Neuronal stem cell (in vitro differentiated cells): ENCODE data around the gene PPP1R11.
A peak's percentile ranks its signal among the peaks of the same experiment; 100 is the strongest.

Source experiments
- DNase-seq: peaks from one replicate; pipeline ENCODE4 v3.0.0-alpha.2; 2013; ENCODE audit warnings: low spot score
- H2AFZ ChIP-seq: one replicate; pipeline ENCODE4 v1.6.1; 2013; ENCODE audit warnings: mild to moderate bottlenecking, low read length, inconsistent platforms
- H2AK5ac ChIP-seq: 2 replicates; pipeline ENCODE4 v1.6.1; 2013; ENCODE audit warnings: low read depth, mild to moderate bottlenecking, inconsistent platforms, low read length, moderate library complexity, mixed read lengths
- H2BK120ac ChIP-seq: 2 replicates; pipeline ENCODE4 v1.6.1; 2013; ENCODE audit warnings: low read depth, mild to moderate bottlenecking, inconsistent platforms, low read length, moderate library complexity, mixed read lengths
- H2BK12ac ChIP-seq: one replicate; pipeline ENCODE4 v1.6.1; 2013; ENCODE audit warnings: low read length, inconsistent platforms
- H2BK15ac ChIP-seq: 2 replicates; pipeline ENCODE4 v1.6.1; 2013; ENCODE audit warnings: mild to moderate bottlenecking, low read length, inconsistent platforms, mixed read lengths
- H2BK5ac ChIP-seq: one replicate; pipeline ENCODE4 v1.6.1; 2013; ENCODE audit warnings: inconsistent platforms, mild to moderate bottlenecking, low read length, moderate library complexity
- H3K14ac ChIP-seq: one replicate; pipeline ENCODE4 v1.6.1; 2013; ENCODE audit warnings: low read length, inconsistent platforms
- H3K18ac ChIP-seq: 2 replicates; pipeline ENCODE4 v1.6.1; 2013; ENCODE audit warnings: low read length, inconsistent platforms
- H3K23ac ChIP-seq: 2 replicates; pipeline ENCODE4 v1.6.1; 2013; ENCODE audit warnings: low read depth, mild to moderate bottlenecking, mixed read lengths, low read length, inconsistent platforms; ENCODE audit not compliant: poor library complexity
- H3K27ac ChIP-seq: replicated peaks from 3 replicates; pipeline ENCODE4 v1.5.1; 2013; ENCODE audit warnings: low read length, inconsistent platforms
- H3K27me3 ChIP-seq, 3 experiments: 2 replicates each; pipeline ENCODE4 v1.6.1; 2013; ENCODE audit warnings: low read length in 3 of 3, mild to moderate bottlenecking in 2 of 3, inconsistent platforms in 1 of 3, low read depth in 1 of 3, mixed read lengths in 1 of 3, moderate library complexity in 1 of 3; ENCODE audit not compliant: control insufficient read depth in 3 of 3, insufficient read depth in 3 of 3
- H3K36me3 ChIP-seq, 2 donors: replicated peaks in 1 of 2; 2 replicates each; pipeline ENCODE4 v1.6.1; 2013; ENCODE audit warnings: low read length in 2 of 2; ENCODE audit not compliant: control insufficient read depth in 2 of 2, insufficient read depth in 2 of 2
- H3K4ac ChIP-seq: 2 replicates; pipeline ENCODE4 v1.6.1; 2013; ENCODE audit warnings: inconsistent platforms, mild to moderate bottlenecking, low read length, moderate library complexity
- H3K4me1 ChIP-seq, 2 donors: 1 replicate in 1 of 2; 2 replicates in 1 of 2; pipeline ENCODE4 v1.6.1; 2013; ENCODE audit warnings: low read length in 2 of 2, low read depth in 1 of 2; ENCODE audit not compliant: control insufficient read depth in 2 of 2, insufficient read depth in 1 of 2
- H3K4me2 ChIP-seq: one replicate; pipeline ENCODE4 v1.6.1; 2013; ENCODE audit warnings: mild to moderate bottlenecking, low read length, inconsistent platforms; ENCODE audit not compliant: insufficient read depth, poor library complexity, severe bottlenecking
- H3K4me3 ChIP-seq, 2 donors: 2 replicates each; pipeline ENCODE4 v1.5.1; 2013; ENCODE audit warnings: low read length in 2 of 2, mild to moderate bottlenecking in 2 of 2, inconsistent platforms in 1 of 2, moderate library complexity in 1 of 2
- H3K79me1 ChIP-seq: one replicate; pipeline ENCODE4 v1.6.1; 2013; ENCODE audit warnings: low read depth, mild to moderate bottlenecking, inconsistent platforms, low read length, moderate library complexity
- H3K9ac ChIP-seq: one replicate; pipeline ENCODE4 v1.6.1; 2013; ENCODE audit warnings: mild to moderate bottlenecking, low read depth, low read length, inconsistent platforms; ENCODE audit not compliant: poor library complexity
- H3K9me3 ChIP-seq, 2 donors: replicated peaks in 1 of 2; 2 replicates each; pipeline versions ENCODE3 to v1.6.1; 2013; ENCODE audit warnings: low read length in 2 of 2, mild to moderate bottlenecking in 2 of 2, inconsistent platforms in 1 of 2, low read depth in 1 of 2, mixed read lengths in 1 of 2, moderate library complexity in 1 of 2; ENCODE audit not compliant: control insufficient read depth in 2 of 2, insufficient read depth in 1 of 2
- H4K8ac ChIP-seq: one replicate; pipeline ENCODE4 v1.6.1; 2013; ENCODE audit warnings: low read depth, mild to moderate bottlenecking, inconsistent platforms, low read length, moderate library complexity
- H4K91ac ChIP-seq: one replicate; pipeline ENCODE4 v1.6.1; 2013; ENCODE audit warnings: low read length, low read depth, mild to moderate bottlenecking, inconsistent platforms; ENCODE audit not compliant: poor library complexity
- WGBS, 2 donors: extraction: QIAGEN DNeasy Blood & Tissue Kit; methylation state at CpG; one replicate each; pipeline ENCODE4 v1.1.7; 2013; ENCODE audit warnings: missing lambda C conversion rate in 2 of 2, mixed read lengths in 1 of 2; ENCODE audit not compliant: insufficient read length in 2 of 2, insufficient replicate concordance in 1 of 2; ENCODE audit errors: extremely low coverage in 2 of 2; 5-methylcytosine and 5-hydroxymethylcytosine counted together

Gene PPP1R11

DNA sequence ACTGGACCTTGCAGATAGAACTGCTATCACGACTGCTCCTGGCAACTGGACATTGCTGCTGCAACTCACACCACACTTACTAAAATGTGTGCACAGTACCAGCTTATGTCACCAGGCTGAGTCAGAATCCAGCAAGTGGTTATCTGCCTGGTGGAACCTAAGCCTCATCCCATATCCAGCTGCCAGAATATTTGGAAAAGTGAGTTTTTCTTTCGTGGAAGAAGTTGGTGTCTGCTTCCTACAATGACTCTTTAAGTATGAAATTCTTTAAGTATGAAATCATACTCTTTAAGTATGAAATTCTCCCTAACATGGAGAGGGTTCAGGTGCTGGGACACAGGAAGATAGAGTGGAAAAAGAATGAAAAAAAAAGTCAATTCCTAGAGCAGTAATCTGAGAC is 22.4 kb upstream of the PPP1R11 start:
- Histone ChIP-seq H3K4me3 (no peak overlapping the region), H2AFZ (no peak overlapping the region), H2AK5ac (no peak overlapping the region), H2BK120ac (no peak overlapping the region), H3K4ac (no peak overlapping the region), H3K9me3 (no peaks in the 10 kb centered on the region), H2BK12ac (no peak overlapping the region), H3K4me2 (no peak overlapping the region), H3K27ac (no peak overlapping the region), H2BK15ac (no peak overlapping the region), H3K27me3 (no peaks in the 10 kb centered on the region), H4K91ac (no peak overlapping the region), H3K4me1 (no peaks in the 10 kb centered on the region), H3K36me3 (no peaks in the 10 kb centered on the region), H3K79me1 (no peaks in the 10 kb centered on the region), H3K14ac (no peak overlapping the region), H2BK5ac (no peak overlapping the region), H3K23ac (no peak overlapping the region), H3K9ac (peak overlapping the region; percentile 6), H3K18ac (no peak overlapping the region), H4K8ac (no peak overlapping the region)
- no CpG with 5 or more reads among the region's 2 CpGs for WGBS, 2 donors
- DNase-seq, result no peak

DNA sequence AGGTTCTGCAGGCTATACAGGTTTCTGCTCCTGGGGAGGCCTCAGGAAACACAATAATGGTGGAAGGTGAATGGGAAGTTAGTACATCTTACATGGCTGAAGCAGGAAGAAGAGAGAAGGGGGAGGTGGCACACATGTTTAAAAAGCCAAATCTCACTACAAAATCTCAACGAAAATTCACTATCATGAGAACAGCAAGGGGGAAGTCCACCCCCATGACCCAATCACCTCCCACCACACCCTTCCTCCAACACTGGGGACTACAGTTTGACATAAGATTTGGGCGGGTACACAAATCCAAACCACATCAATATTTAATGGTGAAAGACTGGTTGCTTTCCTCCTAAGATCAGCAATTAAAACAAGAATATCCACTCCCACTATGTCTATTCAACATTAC is 19.8 kb upstream of the PPP1R11 start:
- Histone ChIP-seq H3K4me1 (peaks cover 0 to 2% of the 10 kb centered on the region in 2 donors), H2AFZ (no peak overlapping the region), H3K27ac (no peak overlapping the region), H2AK5ac (no peak overlapping the region), H3K14ac (no peak overlapping the region), H3K27me3 (no peaks in the 10 kb centered on the region), H3K18ac (no peak overlapping the region), H3K4me3 (no peak overlapping the region), H3K79me1 (no peaks in the 10 kb centered on the region), H2BK5ac (no peak overlapping the region), H4K8ac (no peak overlapping the region), H2BK12ac (no peak overlapping the region), H2BK120ac (no peak overlapping the region), H3K9me3 (no peaks in the 10 kb centered on the region), H3K4ac (no peak overlapping the region), H3K9ac (no peak overlapping the region), H3K4me2 (no peak overlapping the region), H2BK15ac (no peak overlapping the region), H3K23ac (no peak overlapping the region), H4K91ac (no peak overlapping the region), H3K36me3 (peaks cover 0 to 4% of the 10 kb centered on the region in 2 donors)
- WGBS, 2 donors, result no CpG with 5 or more reads among the region's 2 CpGs
- DNase-seq, result no peak

DNA sequence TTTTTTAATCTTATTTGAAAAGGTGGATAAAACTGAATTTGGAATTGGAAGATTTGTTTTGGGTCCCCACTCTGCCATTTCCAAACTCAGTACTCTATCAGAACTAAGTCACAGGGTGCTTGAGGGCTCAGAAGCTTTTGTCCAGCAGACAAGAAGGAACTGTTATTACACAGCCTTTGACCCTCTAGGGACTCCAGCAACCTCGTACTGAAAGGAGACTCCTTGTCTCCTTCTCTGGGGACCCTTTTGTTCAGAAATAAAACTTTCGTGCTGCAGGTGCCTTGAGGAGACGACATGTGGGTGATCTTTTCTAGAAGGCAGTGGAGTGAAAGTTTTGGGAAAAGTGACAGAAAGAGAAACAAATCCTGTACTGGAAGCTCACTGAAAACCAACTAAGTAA is 13.3 kb upstream of the PPP1R11 start:
- H2AFZ ChIP-seq, result no peak overlapping the region
- H3K79me1 ChIP-seq, result no peaks in the 10 kb centered on the region
- H3K27me3 ChIP-seq, result no peaks in the 10 kb centered on the region
- no peak overlapping the region for H2AK5ac ChIP-seq
- H3K4me3 ChIP-seq, result no peak overlapping the region
- peaks cover 0 to 41% of the 10 kb centered on the region in 2 donors for H3K36me3 ChIP-seq
- no peak overlapping the region for H3K27ac ChIP-seq
- H3K4ac ChIP-seq, result no peak overlapping the region
- no peak for DNase-seq
- no peak overlapping the region for H4K91ac ChIP-seq
- H2BK15ac ChIP-seq, result no peak overlapping the region
- H2BK120ac ChIP-seq, result no peak overlapping the region
- no peaks in the 10 kb centered on the region for H3K9me3 ChIP-seq
- no CpG with 5 or more reads among the region's 3 CpGs for WGBS, 2 donors
- H4K8ac ChIP-seq, result no peak overlapping the region
- H2BK12ac ChIP-seq, result no peak overlapping the region
- no peak overlapping the region for H3K9ac ChIP-seq
- no peak overlapping the region for H3K18ac ChIP-seq
- no peak overlapping the region for H3K23ac ChIP-seq
- H3K4me2 ChIP-seq, result no peak overlapping the region
- no peak overlapping the region for H3K14ac ChIP-seq
- H2BK5ac ChIP-seq, result no peak overlapping the region
- peaks cover 0 to 2% of the 10 kb centered on the region in 2 donors for H3K4me1 ChIP-seq

DNA sequence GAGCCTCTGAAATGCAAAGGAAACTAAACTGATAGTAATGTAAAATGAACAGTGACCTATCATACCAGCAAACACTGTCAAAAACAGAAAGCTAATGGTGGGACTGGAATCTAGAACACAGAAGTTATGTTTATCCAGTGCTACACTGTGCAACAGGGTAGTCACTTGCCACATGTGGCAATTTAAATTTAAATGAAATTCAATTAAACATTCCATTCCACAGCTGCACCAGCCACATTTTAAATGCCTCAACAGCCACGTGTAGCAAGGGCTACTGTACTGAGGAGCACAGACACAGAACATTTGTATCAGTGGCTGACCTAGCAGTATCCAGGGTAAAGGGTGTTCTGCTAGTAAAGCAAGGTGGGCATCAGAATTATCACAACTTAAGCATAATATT is 11.5 kb upstream of the PPP1R11 start:
- no peak overlapping the region for H3K4me2 ChIP-seq

More for the DNA sequence above, 11.5 kb upstream of the PPP1R11 start:
- H3K14ac ChIP-seq, result no peak overlapping the region
- H3K79me1 ChIP-seq, result no peaks in the 10 kb centered on the region
- H2BK12ac ChIP-seq, result no peak overlapping the region
- H3K9me3 ChIP-seq, result no peaks in the 10 kb centered on the region
- H3K4me1 ChIP-seq, result peaks cover 2 to 6% of the 10 kb centered on the region in 2 donors
- no peak overlapping the region for H3K18ac ChIP-seq
- H4K8ac ChIP-seq, result no peak overlapping the region
- no peak overlapping the region for H3K23ac ChIP-seq
- no peak overlapping the region for H4K91ac ChIP-seq
- H3K27me3 ChIP-seq, result no peaks in the 10 kb centered on the region
- WGBS, 2 donors, result no CpG with 5 or more reads among the region's 1 CpG
- peaks cover 0 to 41% of the 10 kb centered on the region in 2 donors for H3K36me3 ChIP-seq
- H2BK5ac ChIP-seq, result no peak overlapping the region
- H2BK120ac ChIP-seq, result no peak overlapping the region
- no peak overlapping the region for H3K27ac ChIP-seq
- H3K4me3 ChIP-seq, result no peak overlapping the region
- H3K9ac ChIP-seq, result no peak overlapping the region
- H2AFZ ChIP-seq, result no peak overlapping the region
- DNase-seq, result no peak
- no peak overlapping the region for H3K4ac ChIP-seq
- no peak overlapping the region for H2AK5ac ChIP-seq
- H2BK15ac ChIP-seq, result no peak overlapping the region
